ENCODE measurements around the gene CRHR2.

Gene CRHR2

GRCh38 chr7:30613366-30614325 is 68.6 kb downstream of the CRHR2 start:
- DNase-seq, result no peak

- DNase-seq, result no peak
Measured at GRCh38 chr7:30612658-30613265, 69.5 kb downstream of the CRHR2 start.

GRCh38 chr7:30605832-30606231 is 76.4 kb downstream of the CRHR2 start:
- no peak for DNase-seq

GRCh38 chr7:30604901-30605300 is 77.4 kb downstream of the CRHR2 start:
- DNase-seq, result no peak

All from NK-92 treated with Interleukin-12 subunit alpha and Interleukin-12 subunit beta, amount 100 ng/mL, for 24 hours (cell line).